ENCODE measurements around the gene PKNOX1.
"Not testable (repeated sequence)": the region's sequence is repeated elsewhere in the genome, so short reads cannot be mapped to it uniquely, and the experiment has no call there.

Gene PKNOX1

DNA sequence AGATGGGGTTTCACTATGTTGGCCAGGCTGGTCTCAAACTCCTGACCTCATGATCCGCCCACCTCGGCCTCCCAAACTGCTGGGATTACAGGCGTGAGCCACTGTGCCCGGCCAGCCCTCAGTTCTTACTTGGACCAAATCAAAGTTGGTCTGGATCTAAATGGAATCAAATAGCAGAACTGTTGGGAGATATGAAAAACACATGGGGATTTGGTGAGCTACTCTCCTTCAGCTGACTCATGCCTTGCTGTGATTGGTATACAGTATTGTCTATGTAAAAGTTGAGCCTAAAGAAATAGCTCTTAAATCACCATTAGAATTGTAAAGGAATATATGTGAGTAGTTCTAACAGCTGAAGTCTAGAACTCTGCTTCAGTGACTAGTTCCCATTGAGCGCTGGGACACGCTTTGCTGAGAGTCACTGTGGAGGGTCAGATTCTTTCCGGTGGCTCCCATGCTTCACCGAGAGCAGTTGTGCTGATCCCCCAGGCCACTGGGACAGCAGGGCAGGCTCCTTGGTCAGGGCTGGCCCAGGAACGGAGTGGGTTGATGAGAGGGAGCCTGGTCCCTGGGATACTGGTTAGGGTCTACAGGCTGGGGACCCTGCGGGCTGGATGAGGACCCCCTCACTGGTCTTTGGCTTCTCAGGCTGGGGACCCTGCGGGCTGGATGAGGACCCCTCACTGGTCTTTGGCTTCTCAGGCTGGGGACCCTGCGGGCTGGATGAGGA, 14.0 kb downstream of the PKNOX1 start:
- H3K27me3 ChIP-seq (ENCODE audit: control insufficient read depth, insufficient read depth, low read length) = no peaks in the 10 kb centered on the region
- WGBS (ENCODE audit: insufficient coverage, insufficient read length) = no CpG with 5 or more reads among the region's 12 CpGs

DNA sequence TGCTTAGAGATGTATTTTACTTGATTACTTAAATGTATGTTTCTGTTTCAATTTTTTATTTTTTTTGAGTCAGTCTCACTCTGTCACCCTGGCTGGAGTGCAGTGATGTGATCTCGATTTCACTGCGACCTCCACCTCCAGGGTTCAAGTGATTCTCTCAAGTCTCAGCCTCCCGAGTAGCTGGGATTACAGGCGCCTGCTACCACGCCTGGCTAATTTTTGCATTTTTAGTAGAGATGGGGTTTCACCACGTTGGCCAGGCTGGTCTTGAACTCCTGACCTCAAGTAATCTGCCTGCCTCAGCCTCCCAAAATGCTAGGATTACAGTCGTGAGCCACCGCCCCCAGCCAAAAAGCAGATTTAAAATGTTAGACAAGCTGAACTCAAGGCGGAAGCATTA, 15.0 kb downstream of the PKNOX1 start:
- H3K4me1 ChIP-seq (ENCODE audit: control insufficient read depth, insufficient read depth, low read length); H3K27me3 ChIP-seq (ENCODE audit: control insufficient read depth, insufficient read depth, low read length); H3K27ac ChIP-seq (ENCODE audit: low read length); H3K9me3 ChIP-seq (ENCODE audit: control insufficient read depth, insufficient read depth, low read length); H3K4me3 ChIP-seq (ENCODE audit: low read length); DNase-seq (ENCODE audit: low read depth, low spot score); H3K36me3 ChIP-seq (ENCODE audit: control insufficient read depth, insufficient read depth, low read length): not testable (repeated sequence)
- WGBS (ENCODE audit: insufficient coverage, insufficient read length) = no CpG with 5 or more reads among the region's 9 CpGs

More for the DNA sequence above, 14.0 kb downstream of the PKNOX1 start:
- H3K36me3 ChIP-seq (ENCODE audit: control insufficient read depth, insufficient read depth, low read length) = no peaks in the 10 kb centered on the region
- H3K4me1 ChIP-seq (ENCODE audit: control insufficient read depth, insufficient read depth, low read length) = peaks cover 2% of the 10 kb centered on the region; the same call in 1 of the 2 replicates
- H3K27ac ChIP-seq (ENCODE audit: low read length) = no peak overlapping the region
- no peak overlapping the region for H3K4me3 ChIP-seq (ENCODE audit: low read length)
- no peaks in the 10 kb centered on the region for H3K9me3 ChIP-seq (ENCODE audit: control insufficient read depth, insufficient read depth, low read length)
- no peak for DNase-seq (ENCODE audit: low read depth, low spot score)

DNA sequence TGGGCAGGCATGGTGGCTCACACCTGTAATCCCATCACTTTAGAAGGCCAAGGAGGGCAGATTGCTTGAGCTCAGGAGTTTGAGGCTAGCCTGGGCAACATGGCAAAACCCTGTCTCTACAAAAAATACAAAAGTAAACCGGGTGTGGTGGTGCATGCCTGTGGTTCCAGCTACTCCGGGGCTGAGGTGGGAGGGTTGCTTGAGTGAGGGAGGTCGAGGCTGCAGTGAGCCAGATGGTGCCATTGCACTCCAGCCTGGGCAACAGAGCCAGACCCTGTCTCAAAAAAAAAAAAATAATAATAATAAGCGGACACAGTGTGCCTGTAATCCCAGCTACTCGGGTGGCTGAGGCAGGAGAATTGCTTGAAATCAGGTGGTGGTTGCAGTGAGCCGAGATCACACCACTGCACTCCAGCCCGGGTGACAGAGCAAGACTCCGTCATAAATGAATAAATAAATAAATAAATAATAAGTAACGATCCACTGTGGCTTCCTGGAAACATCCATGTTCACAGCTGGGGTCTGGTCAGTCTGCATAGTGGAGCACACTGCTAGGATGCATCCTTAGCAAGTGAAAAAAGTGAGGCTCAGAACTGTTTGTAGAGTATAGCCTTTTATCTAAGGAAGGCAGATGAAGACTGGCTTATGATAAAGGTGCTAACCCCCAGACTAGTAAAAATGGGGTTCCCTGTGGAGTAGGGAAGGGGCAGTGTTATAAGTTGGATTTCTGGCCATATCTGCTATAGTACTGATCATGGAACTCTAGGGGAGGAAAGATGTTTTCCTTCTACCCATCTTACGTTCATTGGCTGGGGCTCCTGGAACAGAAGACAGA, 15.7 kb downstream of the PKNOX1 start:
- H3K4me3 ChIP-seq (ENCODE audit: low read length) = no peak overlapping the region
- no peaks in the 10 kb centered on the region for H3K9me3 ChIP-seq (ENCODE audit: control insufficient read depth, insufficient read depth, low read length)
- H3K27me3 ChIP-seq (ENCODE audit: control insufficient read depth, insufficient read depth, low read length) = no peaks in the 10 kb centered on the region
- no peak for DNase-seq (ENCODE audit: low read depth, low spot score)
- no CpG with 5 or more reads among the region's 10 CpGs for WGBS (ENCODE audit: insufficient coverage, insufficient read length)
- H3K36me3 ChIP-seq (ENCODE audit: control insufficient read depth, insufficient read depth, low read length) = no peaks in the 10 kb centered on the region
- no peak overlapping the region for H3K27ac ChIP-seq (ENCODE audit: low read length)
- H3K4me1 ChIP-seq (ENCODE audit: control insufficient read depth, insufficient read depth, low read length) = peaks cover 2% of the 10 kb centered on the region; the same call in 1 of the 2 replicates

DNA sequence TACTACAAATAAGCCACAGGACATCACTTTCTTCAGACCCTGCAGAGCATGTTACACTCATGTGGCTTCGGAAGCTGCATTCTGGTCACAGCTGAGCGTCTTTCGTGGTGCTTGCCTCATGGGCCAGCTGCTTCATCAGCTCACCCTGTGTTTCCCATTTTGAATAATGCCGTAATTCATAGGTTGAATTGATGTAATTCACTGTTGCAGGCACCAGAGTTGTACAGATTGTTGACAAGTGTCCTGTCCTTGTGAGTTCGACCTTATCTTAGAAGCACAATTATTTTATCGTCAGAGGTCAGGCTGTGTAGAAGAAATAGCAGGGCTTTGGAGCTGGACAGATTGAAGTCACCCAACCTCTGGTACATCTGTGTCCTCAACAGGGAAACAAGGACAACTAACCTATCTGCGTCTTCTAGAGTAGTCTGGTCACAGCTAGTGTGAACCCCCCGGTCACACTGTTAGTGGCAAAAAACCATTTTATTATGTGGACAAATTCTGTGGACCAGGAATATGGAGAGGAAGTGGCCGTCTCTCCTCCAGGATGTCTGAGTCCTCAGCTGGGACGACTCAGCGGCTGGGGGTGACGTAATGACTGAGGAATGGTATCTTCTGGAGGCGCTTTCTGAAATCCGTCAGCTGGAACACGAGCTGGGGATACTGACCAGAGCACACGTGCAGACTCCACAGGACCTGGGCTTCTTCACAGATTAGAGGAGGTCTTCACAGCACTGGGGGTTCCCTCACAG, 17.8 kb downstream of the PKNOX1 start:
- no peaks in the 10 kb centered on the region for H3K9me3 ChIP-seq (ENCODE audit: control insufficient read depth, insufficient read depth, low read length)
- no peak for DNase-seq (ENCODE audit: low read depth, low spot score)
- no CpG with 5 or more reads among the region's 16 CpGs for WGBS (ENCODE audit: insufficient coverage, insufficient read length)
- no peaks in the 10 kb centered on the region for H3K27me3 ChIP-seq (ENCODE audit: control insufficient read depth, insufficient read depth, low read length)
- peaks cover 2% of the 10 kb centered on the region; the same call in 1 of the 2 replicates for H3K4me1 ChIP-seq (ENCODE audit: control insufficient read depth, insufficient read depth, low read length)
- H3K4me3 ChIP-seq (ENCODE audit: low read length) = no peak overlapping the region
- H3K27ac ChIP-seq (ENCODE audit: low read length) = no peak overlapping the region
- no peaks in the 10 kb centered on the region for H3K36me3 ChIP-seq (ENCODE audit: control insufficient read depth, insufficient read depth, low read length)

DNA sequence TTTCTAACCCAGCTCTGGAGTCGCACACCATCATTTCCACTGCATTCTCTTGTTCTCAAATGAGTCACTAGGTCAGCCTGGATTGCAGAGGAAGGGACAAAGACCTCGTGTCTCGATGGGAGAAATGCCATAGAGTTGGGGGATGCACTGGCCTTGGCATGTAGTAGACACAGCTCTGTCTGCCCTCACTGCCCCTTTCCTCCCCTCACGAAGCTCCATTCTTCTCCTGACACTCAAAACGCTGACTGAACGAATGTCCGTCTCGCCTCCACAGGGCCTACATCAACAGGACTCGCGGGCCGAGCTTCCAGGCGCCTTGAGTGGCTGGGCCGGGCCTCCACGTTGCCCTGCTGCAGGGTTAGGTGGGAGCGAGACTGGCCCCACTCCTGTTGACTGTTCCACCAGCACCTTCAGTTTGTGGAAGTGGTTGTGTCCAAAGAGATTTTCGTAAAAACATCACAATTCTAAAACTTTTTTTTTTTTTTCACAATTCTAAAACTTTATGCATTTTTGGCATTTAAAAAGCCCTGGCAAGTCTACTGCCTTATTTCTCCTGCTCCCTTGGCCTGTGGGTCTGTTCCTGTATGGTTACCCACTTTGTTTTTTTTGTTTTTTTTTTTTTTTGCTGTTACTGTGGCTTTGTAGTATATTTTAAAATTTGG, 18.8 kb downstream of the PKNOX1 start:
- H3K4me3 ChIP-seq (ENCODE audit: low read length) = no peak overlapping the region
- peaks cover 2% of the 10 kb centered on the region; the same call in 1 of the 2 replicates for H3K4me1 ChIP-seq (ENCODE audit: control insufficient read depth, insufficient read depth, low read length)
- H3K36me3 ChIP-seq (ENCODE audit: control insufficient read depth, insufficient read depth, low read length) = no peaks in the 10 kb centered on the region
- no peak overlapping the region for H3K27ac ChIP-seq (ENCODE audit: low read length)
- no peaks in the 10 kb centered on the region for H3K27me3 ChIP-seq (ENCODE audit: control insufficient read depth, insufficient read depth, low read length)
- DNase-seq (ENCODE audit: low read depth, low spot score) = no peak
- no peaks in the 10 kb centered on the region for H3K9me3 ChIP-seq (ENCODE audit: control insufficient read depth, insufficient read depth, low read length)
- no CpG with 5 or more reads among the region's 16 CpGs for WGBS (ENCODE audit: insufficient coverage, insufficient read length)

DNA sequence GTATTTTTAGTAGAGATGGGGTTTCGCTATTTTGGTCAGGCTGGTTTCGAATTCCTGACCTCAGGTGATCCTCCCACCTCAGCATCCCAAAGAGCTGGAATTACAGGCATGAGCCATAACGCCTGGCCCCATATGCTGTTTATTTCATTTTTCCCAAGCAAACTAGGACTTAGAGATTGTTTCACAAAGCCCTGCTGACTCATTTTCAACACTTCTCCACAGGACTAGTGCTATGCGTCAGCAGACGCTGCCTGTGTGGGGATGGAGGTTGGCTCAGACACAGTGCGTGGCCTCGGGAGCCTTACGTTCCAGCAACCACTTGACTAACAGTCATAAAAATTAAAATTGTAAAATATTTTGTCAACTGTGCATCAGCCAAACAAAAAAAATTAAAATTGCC, 22.7 kb downstream of the PKNOX1 start:
- Histone ChIP-seq H3K4me1 (ENCODE audit: control insufficient read depth, insufficient read depth, low read length) (no peaks in the 10 kb centered on the region), H3K4me3 (ENCODE audit: low read length) (no peak overlapping the region), H3K9me3 (ENCODE audit: control insufficient read depth, insufficient read depth, low read length) (no peaks in the 10 kb centered on the region), H3K36me3 (ENCODE audit: control insufficient read depth, insufficient read depth, low read length) (no peaks in the 10 kb centered on the region), H3K27ac (ENCODE audit: low read length) (no peak overlapping the region), H3K27me3 (ENCODE audit: control insufficient read depth, insufficient read depth, low read length) (no peaks in the 10 kb centered on the region)
- no peak for DNase-seq (ENCODE audit: low read depth, low spot score)
- no CpG with 5 or more reads among the region's 8 CpGs for WGBS (ENCODE audit: insufficient coverage, insufficient read length)

DNA sequence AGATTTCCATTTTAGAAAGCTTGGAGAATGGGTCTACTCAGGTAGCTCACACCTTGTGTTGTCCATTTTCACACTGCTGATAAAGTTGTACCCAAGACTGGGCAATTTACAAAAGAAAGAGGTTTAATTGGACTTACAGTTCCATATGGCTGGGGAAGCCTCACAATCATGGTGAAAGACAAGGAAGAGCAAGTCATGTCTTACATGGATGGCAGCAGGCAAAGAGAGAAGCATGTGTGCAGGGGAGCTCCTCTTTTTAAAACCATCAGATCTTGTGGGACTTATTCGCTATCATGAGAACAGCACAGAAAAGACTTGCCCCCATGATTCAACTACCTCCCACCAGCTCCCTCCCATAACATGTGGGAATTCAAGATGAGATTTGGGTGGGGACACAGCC, 23.6 kb downstream of the PKNOX1 start:
- DNase-seq (ENCODE audit: low read depth, low spot score); H3K27ac ChIP-seq (ENCODE audit: low read length); H3K9me3 ChIP-seq (ENCODE audit: control insufficient read depth, insufficient read depth, low read length); H3K27me3 ChIP-seq (ENCODE audit: control insufficient read depth, insufficient read depth, low read length); H3K4me1 ChIP-seq (ENCODE audit: control insufficient read depth, insufficient read depth, low read length); H3K36me3 ChIP-seq (ENCODE audit: control insufficient read depth, insufficient read depth, low read length); H3K4me3 ChIP-seq (ENCODE audit: low read length): not testable (repeated sequence)
- no CpG with 5 or more reads among the region's 1 CpG for WGBS (ENCODE audit: insufficient coverage, insufficient read length)

DNA sequence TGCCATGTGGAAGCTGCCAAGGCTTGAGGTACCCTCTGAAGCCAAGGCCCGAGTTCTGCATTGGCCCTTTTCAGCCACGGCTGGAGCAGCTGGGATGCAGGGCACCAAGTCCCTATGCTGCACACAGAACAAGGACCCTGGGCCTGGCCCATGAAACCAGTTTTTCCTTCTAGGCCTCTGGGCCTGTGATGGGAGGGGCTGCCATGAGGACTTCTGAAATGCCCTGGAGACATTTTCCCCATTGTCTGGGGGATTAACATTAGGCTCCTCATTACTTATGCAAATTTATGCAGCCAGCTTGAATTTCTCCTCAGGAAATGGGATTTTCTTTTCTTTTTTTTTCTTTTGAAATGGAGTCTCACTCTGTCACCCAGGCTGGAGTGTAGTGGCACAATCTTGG, 24.8 kb downstream of the PKNOX1 start:
- not testable (repeated sequence) for DNase-seq (ENCODE audit: low read depth, low spot score); H3K36me3 ChIP-seq (ENCODE audit: control insufficient read depth, insufficient read depth, low read length)
- no CpG with 5 or more reads among the region's 2 CpGs for WGBS (ENCODE audit: insufficient coverage, insufficient read length)

DNA sequence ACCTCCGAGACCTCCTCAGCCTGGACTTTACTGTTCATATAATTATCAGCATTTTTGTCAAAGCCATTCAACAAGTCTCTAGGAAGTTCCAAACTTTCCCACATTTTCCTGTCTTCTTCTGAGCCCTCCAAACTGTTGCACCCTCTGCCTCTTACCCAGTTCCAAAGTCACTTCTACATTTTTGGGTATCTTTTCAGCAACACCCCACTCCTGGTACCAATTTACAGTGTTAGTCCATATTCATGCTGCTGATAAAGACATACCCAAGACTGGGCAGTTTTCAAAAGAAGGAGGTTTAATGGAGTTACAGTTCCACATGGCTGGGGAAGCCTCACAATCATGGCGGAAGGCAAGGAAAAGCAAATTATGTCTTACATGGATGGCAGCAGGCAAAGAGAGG, 25.7 kb downstream of the PKNOX1 start:
- WGBS (ENCODE audit: insufficient coverage, insufficient read length) = no CpG with 5 or more reads among the region's 2 CpGs
- H3K9me3 ChIP-seq (ENCODE audit: control insufficient read depth, insufficient read depth, low read length); H3K4me1 ChIP-seq (ENCODE audit: control insufficient read depth, insufficient read depth, low read length); H3K27ac ChIP-seq (ENCODE audit: low read length); H3K4me3 ChIP-seq (ENCODE audit: low read length); H3K27me3 ChIP-seq (ENCODE audit: control insufficient read depth, insufficient read depth, low read length); DNase-seq (ENCODE audit: low read depth, low spot score); H3K36me3 ChIP-seq (ENCODE audit: control insufficient read depth, insufficient read depth, low read length): not testable (repeated sequence)

More for the DNA sequence above, 24.8 kb downstream of the PKNOX1 start:
- H3K4me1 ChIP-seq (ENCODE audit: control insufficient read depth, insufficient read depth, low read length); H3K27ac ChIP-seq (ENCODE audit: low read length); H3K4me3 ChIP-seq (ENCODE audit: low read length); H3K9me3 ChIP-seq (ENCODE audit: control insufficient read depth, insufficient read depth, low read length); H3K27me3 ChIP-seq (ENCODE audit: control insufficient read depth, insufficient read depth, low read length): not testable (repeated sequence)

DNA sequence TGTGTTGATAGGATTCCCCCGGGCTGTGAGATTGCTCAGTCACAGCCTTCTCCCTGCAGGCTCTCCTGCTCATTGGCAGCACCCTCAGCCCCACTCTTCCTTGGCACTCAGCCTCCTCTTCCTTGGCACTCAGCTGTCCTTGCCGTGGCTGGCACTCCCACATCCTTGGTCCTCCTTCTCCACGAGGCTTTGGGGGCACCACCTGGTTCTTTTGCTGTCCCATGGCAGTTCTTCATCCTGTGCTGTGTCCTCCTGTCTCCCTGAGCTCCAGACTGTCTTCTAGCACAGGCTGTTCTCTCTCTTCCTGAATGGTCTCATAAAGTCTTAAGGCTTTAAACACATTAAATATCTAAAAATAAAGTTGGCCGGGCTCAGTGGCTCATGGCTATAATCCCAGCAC, 27.0 kb downstream of the PKNOX1 start:
- H3K9me3 ChIP-seq (ENCODE audit: control insufficient read depth, insufficient read depth, low read length) = no peaks in the 10 kb centered on the region
- H3K27me3 ChIP-seq (ENCODE audit: control insufficient read depth, insufficient read depth, low read length) = no peaks in the 10 kb centered on the region
- no CpG with 5 or more reads among the region's 4 CpGs for WGBS (ENCODE audit: insufficient coverage, insufficient read length)
- no peaks in the 10 kb centered on the region; the same call in 1 of the 2 replicates for H3K4me1 ChIP-seq (ENCODE audit: control insufficient read depth, insufficient read depth, low read length)
- no peak overlapping the region for H3K27ac ChIP-seq (ENCODE audit: low read length)
- H3K4me3 ChIP-seq (ENCODE audit: low read length) = no peak overlapping the region
- no peaks in the 10 kb centered on the region for H3K36me3 ChIP-seq (ENCODE audit: control insufficient read depth, insufficient read depth, low read length)
- DNase-seq (ENCODE audit: low read depth, low spot score) = no peak

All from iPS DF 6.9 (cell line).